Measurements from ENCODE around the gene KEL. TPM values are rescaled to one million over a fixed set of nuclear protein-coding genes. Genes with fewer than 3 reads are reported as not detected.

The KEL gene
- total and polyA plus RNA-seq, 2 donors (not counting 3 experiments of a cell fraction or from before 2014, with no cell fraction given), result 0.30 to 1.2 TPM

DNA sequence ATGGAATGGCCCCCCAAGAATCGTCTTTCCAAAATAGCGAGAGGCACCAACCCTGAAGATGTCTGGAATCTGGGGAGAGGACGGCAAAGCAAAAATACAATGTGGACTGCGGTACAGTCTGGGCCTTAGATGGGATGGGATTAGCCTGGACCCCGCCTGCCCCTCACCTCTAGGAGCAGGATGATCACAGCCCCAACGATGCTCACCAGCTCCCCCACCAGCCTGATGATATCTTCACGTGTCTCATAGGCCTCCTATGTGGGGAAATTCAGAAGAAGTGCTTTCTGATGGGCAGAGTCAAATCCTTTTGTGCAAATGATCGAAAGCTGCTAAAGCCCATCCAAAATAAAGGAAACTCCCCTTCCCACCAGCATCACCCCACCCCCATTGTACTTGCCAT lies 46.8 kb downstream of the KEL start:
- no peak overlapping the region for H2AFZ ChIP-seq (ENCODE audit: low read depth, low read length)
- no peaks in the 10 kb centered on the region for H3K27me3 ChIP-seq (ENCODE audit: control insufficient read depth in 2 of 2, insufficient read depth in 2 of 2, low read length in 2 of 2)
- ChIA-PET POLR2A (no interaction called here), CTCF (interaction anchor here (1.3 kb wide), 1 partner anchor 300 kb away, joined by 3 read pairs; no protein-coding TSS in a partner anchor)
- no peak overlapping the region for H3K27ac ChIP-seq (ENCODE audit: insufficient read depth, low read depth, low read length)
- no peaks in the 10 kb centered on the region for H3K36me3 ChIP-seq (ENCODE audit: control insufficient read depth in 2 of 2, extremely low read depth in 1 of 2, insufficient read depth in 2 of 2, low read length in 2 of 2)
- H4K20me1 ChIP-seq (replicated peaks; ENCODE audit: control insufficient read depth, extremely low read depth, insufficient read depth, low read length), result no peaks in the 10 kb centered on the region
- no peak overlapping the region for H3K9ac ChIP-seq (replicated peaks; ENCODE audit: extremely low read depth, insufficient read depth, low read length)
- no peaks in the 10 kb centered on the region for H3K79me2 ChIP-seq (ENCODE audit: control insufficient read depth, insufficient read depth, low read length)
- dilution Hi-C loops (cut with MboI; ENCODE audit: extremely low pct_ligation_motif_present, low sequenced_read_pairs) (no loop called here), intact Hi-C loops (cut with micrococcal nuclease) (no loop called here)
- no peak for DNase-seq (ENCODE audit: low read depth, low spot score)
- no peaks in the 10 kb centered on the region for H3K9me1 ChIP-seq (replicated peaks; ENCODE audit: control insufficient read depth, extremely low read depth, insufficient read depth, low read length)
- no peak overlapping the region for H3K4me3 ChIP-seq (replicated peaks in 1 of 3; ENCODE audit: insufficient read depth in 1 of 3, low read depth in 1 of 3, low read length in 3 of 3)
- BruUV-seq (replicated peaks), result no TSS peak
- no peaks in the 10 kb centered on the region for H3K9me3 ChIP-seq (replicated peaks; ENCODE audit: control insufficient read depth, insufficient read depth, low read length)
- H3K4me2 ChIP-seq (ENCODE audit: insufficient read depth, low read length), result no peak overlapping the region
- TF ChIP-seq, protein P1, sequence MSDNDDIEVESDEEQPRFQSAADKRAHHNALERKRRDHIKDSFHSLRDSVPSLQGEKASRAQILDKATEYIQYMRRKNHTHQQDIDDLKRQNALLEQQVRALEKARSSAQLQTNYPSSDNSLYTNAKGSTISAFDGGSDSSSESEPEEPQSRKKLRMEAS (IDR thresholded peaks at IDR 0.05; ENCODE audit: insufficient read depth, insufficient read length), result no peak
- TF ChIP-seq EZH2 (IDR thresholded peaks at IDR 0.05; ENCODE audit: borderline replicate concordance, low read depth, low read length, severe bottlenecking) (no peak), POLR2AphosphoS5 (IDR thresholded peaks at IDR 0.05; ENCODE audit: insufficient read depth, low read depth, low read length) (no peak)
- TF ChIP-seq, protein P2, sequence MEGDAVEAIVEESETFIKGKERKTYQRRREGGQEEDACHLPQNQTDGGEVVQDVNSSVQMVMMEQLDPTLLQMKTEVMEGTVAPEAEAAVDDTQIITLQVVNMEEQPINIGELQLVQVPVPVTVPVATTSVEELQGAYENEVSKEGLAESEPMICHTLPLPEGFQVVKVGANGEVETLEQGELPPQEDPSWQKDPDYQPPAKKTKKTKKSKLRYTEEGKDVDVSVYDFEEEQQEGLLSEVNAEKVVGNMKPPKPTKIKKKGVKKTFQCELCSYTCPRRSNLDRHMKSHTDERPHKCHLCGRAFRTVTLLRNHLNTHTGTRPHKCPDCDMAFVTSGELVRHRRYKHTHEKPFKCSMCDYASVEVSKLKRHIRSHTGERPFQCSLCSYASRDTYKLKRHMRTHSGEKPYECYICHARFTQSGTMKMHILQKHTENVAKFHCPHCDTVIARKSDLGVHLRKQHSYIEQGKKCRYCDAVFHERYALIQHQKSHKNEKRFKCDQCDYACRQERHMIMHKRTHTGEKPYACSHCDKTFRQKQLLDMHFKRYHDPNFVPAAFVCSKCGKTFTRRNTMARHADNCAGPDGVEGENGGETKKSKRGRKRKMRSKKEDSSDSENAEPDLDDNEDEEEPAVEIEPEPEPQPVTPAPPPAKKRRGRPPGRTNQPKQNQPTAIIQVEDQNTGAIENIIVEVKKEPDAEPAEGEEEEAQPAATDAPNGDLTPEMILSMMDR (IDR thresholded peaks at IDR 0.05; ENCODE audit: extremely low read depth in 1 of 2, insufficient read depth in 1 of 2, low read depth in 1 of 2, low read length in 2 of 2), result no peak
- FAIRE-seq, result no peak
- H3K4me1 ChIP-seq (ENCODE audit: control insufficient read depth, extremely low read depth, insufficient read depth, low read length), result no peaks in the 10 kb centered on the region

DNA sequence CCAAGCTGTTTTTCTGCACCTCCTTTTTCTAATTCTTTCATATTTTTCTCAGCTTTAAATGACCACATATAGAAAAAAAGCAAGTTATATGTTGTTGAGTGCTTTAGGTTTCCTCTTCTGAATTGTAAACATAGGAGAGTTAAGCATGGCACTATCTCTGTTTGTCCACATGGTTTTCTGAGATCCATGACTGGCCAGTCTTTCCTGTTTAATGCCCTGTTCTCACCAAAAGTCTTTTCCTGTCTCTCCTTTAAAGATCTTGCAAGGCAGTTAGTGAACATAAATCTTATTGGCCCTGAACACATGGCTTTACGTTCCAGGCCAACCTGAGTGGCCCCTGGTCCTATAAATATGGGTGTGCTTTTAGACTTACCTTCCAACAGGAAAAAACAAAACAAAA lies 48.0 kb downstream of the KEL start:
- no TSS peak for BruUV-seq (replicated peaks)
- Histone ChIP-seq H3K9ac (replicated peaks; ENCODE audit: extremely low read depth, insufficient read depth, low read length) (no peak overlapping the region), H3K79me2 (ENCODE audit: control insufficient read depth, insufficient read depth, low read length) (no peaks in the 10 kb centered on the region), H3K4me1 (ENCODE audit: control insufficient read depth, extremely low read depth, insufficient read depth, low read length) (no peaks in the 10 kb centered on the region), H2AFZ (ENCODE audit: low read depth, low read length) (no peak overlapping the region), H3K36me3 (ENCODE audit: control insufficient read depth in 2 of 2, extremely low read depth in 1 of 2, insufficient read depth in 2 of 2, low read length in 2 of 2) (no peaks in the 10 kb centered on the region), H3K4me2 (ENCODE audit: insufficient read depth, low read length) (no peak overlapping the region), H4K20me1 (replicated peaks; ENCODE audit: control insufficient read depth, extremely low read depth, insufficient read depth, low read length) (no peaks in the 10 kb centered on the region), H3K27ac (ENCODE audit: insufficient read depth, low read depth, low read length) (no peak overlapping the region), H3K9me3 (replicated peaks; ENCODE audit: control insufficient read depth, insufficient read depth, low read length) (no peaks in the 10 kb centered on the region), H3K9me1 (replicated peaks; ENCODE audit: control insufficient read depth, extremely low read depth, insufficient read depth, low read length) (no peaks in the 10 kb centered on the region), H3K4me3 (replicated peaks in 1 of 3; ENCODE audit: insufficient read depth in 1 of 3, low read depth in 1 of 3, low read length in 3 of 3) (no peak overlapping the region), H3K27me3 (ENCODE audit: control insufficient read depth in 2 of 2, insufficient read depth in 2 of 2, low read length in 2 of 2) (no peaks in the 10 kb centered on the region)
- no peak for TF ChIP-seq POLR2A (IDR thresholded peaks at IDR 0.05; ENCODE audit: low read depth, low read length)
- no peak for TF ChIP-seq JUN (IDR thresholded peaks at IDR 0.05; ENCODE audit: borderline replicate concordance, insufficient read depth, insufficient read length, low read depth)
- no peak for TF ChIP-seq GATA2 (IDR thresholded peaks at IDR 0.05; ENCODE audit: insufficient read depth, insufficient read length, low read depth, low read length)
- TF ChIP-seq, protein P2 (IDR thresholded peaks at IDR 0.05; ENCODE audit: extremely low read depth in 1 of 2, insufficient read depth in 1 of 2, low read depth in 1 of 2, low read length in 2 of 2), result no peak
- no peak for TF ChIP-seq EZH2 (IDR thresholded peaks at IDR 0.05; ENCODE audit: borderline replicate concordance, low read depth, low read length, severe bottlenecking)
- peak; percentile 45 for DNase-seq (ENCODE audit: low read depth, low spot score)
- intact Hi-C loops (cut with micrococcal nuclease), result no loop called here
- dilution Hi-C loops (cut with MboI; ENCODE audit: extremely low pct_ligation_motif_present, low sequenced_read_pairs), result no loop called here
- ChIA-PET CTCF (interaction anchor here (1.4 kb wide), 1 partner anchor 33 kb away, joined by 4 read pairs; no protein-coding TSS in a partner anchor), POLR2A (no interaction called here)
- no peak for FAIRE-seq
